Neuronal stem cell (in vitro differentiated cells): Measurements from ENCODE around the gene OSBPL10.

ENCODE experiments used
- DNase-seq: peaks from one replicate; pipeline ENCODE4 v3.0.0-alpha.2; 2013; ENCODE audit warnings: low spot score
- H2AFZ ChIP-seq: one replicate; pipeline ENCODE4 v1.6.1; 2013; ENCODE audit warnings: mild to moderate bottlenecking, low read length, inconsistent platforms
- H2AK5ac ChIP-seq: 2 replicates; pipeline ENCODE4 v1.6.1; 2013; ENCODE audit warnings: low read depth, mild to moderate bottlenecking, inconsistent platforms, low read length, moderate library complexity, mixed read lengths
- H2BK120ac ChIP-seq: 2 replicates; pipeline ENCODE4 v1.6.1; 2013; ENCODE audit warnings: low read depth, mild to moderate bottlenecking, inconsistent platforms, low read length, moderate library complexity, mixed read lengths
- H2BK12ac ChIP-seq: one replicate; pipeline ENCODE4 v1.6.1; 2013; ENCODE audit warnings: low read length, inconsistent platforms
- H2BK15ac ChIP-seq: 2 replicates; pipeline ENCODE4 v1.6.1; 2013; ENCODE audit warnings: mild to moderate bottlenecking, low read length, inconsistent platforms, mixed read lengths
- H2BK5ac ChIP-seq: one replicate; pipeline ENCODE4 v1.6.1; 2013; ENCODE audit warnings: inconsistent platforms, mild to moderate bottlenecking, low read length, moderate library complexity
- H3K14ac ChIP-seq: one replicate; pipeline ENCODE4 v1.6.1; 2013; ENCODE audit warnings: low read length, inconsistent platforms
- H3K18ac ChIP-seq: 2 replicates; pipeline ENCODE4 v1.6.1; 2013; ENCODE audit warnings: low read length, inconsistent platforms
- H3K23ac ChIP-seq: 2 replicates; pipeline ENCODE4 v1.6.1; 2013; ENCODE audit warnings: low read depth, mild to moderate bottlenecking, mixed read lengths, low read length, inconsistent platforms; ENCODE audit not compliant: poor library complexity
- H3K27ac ChIP-seq: replicated peaks from 3 replicates; pipeline ENCODE4 v1.5.1; 2013; ENCODE audit warnings: low read length, inconsistent platforms
- H3K27me3 ChIP-seq, 3 experiments: 2 replicates each; pipeline ENCODE4 v1.6.1; 2013; ENCODE audit warnings: low read length in 3 of 3, mild to moderate bottlenecking in 2 of 3, inconsistent platforms in 1 of 3, low read depth in 1 of 3, mixed read lengths in 1 of 3, moderate library complexity in 1 of 3; ENCODE audit not compliant: control insufficient read depth in 3 of 3, insufficient read depth in 3 of 3
- H3K36me3 ChIP-seq, 2 donors: replicated peaks in 1 of 2; 2 replicates each; pipeline ENCODE4 v1.6.1; 2013; ENCODE audit warnings: low read length in 2 of 2; ENCODE audit not compliant: control insufficient read depth in 2 of 2, insufficient read depth in 2 of 2
- H3K4ac ChIP-seq: 2 replicates; pipeline ENCODE4 v1.6.1; 2013; ENCODE audit warnings: inconsistent platforms, mild to moderate bottlenecking, low read length, moderate library complexity
- H3K4me1 ChIP-seq, 2 donors: 1 replicate in 1 of 2; 2 replicates in 1 of 2; pipeline ENCODE4 v1.6.1; 2013; ENCODE audit warnings: low read length in 2 of 2, low read depth in 1 of 2; ENCODE audit not compliant: control insufficient read depth in 2 of 2, insufficient read depth in 1 of 2
- H3K4me2 ChIP-seq: one replicate; pipeline ENCODE4 v1.6.1; 2013; ENCODE audit warnings: mild to moderate bottlenecking, low read length, inconsistent platforms; ENCODE audit not compliant: insufficient read depth, poor library complexity, severe bottlenecking
- H3K4me3 ChIP-seq, 2 donors: 2 replicates each; pipeline ENCODE4 v1.5.1; 2013; ENCODE audit warnings: low read length in 2 of 2, mild to moderate bottlenecking in 2 of 2, inconsistent platforms in 1 of 2, moderate library complexity in 1 of 2
- H3K79me1 ChIP-seq: one replicate; pipeline ENCODE4 v1.6.1; 2013; ENCODE audit warnings: low read depth, mild to moderate bottlenecking, inconsistent platforms, low read length, moderate library complexity
- H3K9ac ChIP-seq: one replicate; pipeline ENCODE4 v1.6.1; 2013; ENCODE audit warnings: mild to moderate bottlenecking, low read depth, low read length, inconsistent platforms; ENCODE audit not compliant: poor library complexity
- H3K9me3 ChIP-seq, 2 donors: replicated peaks in 1 of 2; 2 replicates each; pipeline versions ENCODE3 to v1.6.1; 2013; ENCODE audit warnings: low read length in 2 of 2, mild to moderate bottlenecking in 2 of 2, inconsistent platforms in 1 of 2, low read depth in 1 of 2, mixed read lengths in 1 of 2, moderate library complexity in 1 of 2; ENCODE audit not compliant: control insufficient read depth in 2 of 2, insufficient read depth in 1 of 2
- H4K8ac ChIP-seq: one replicate; pipeline ENCODE4 v1.6.1; 2013; ENCODE audit warnings: low read depth, mild to moderate bottlenecking, inconsistent platforms, low read length, moderate library complexity
- H4K91ac ChIP-seq: one replicate; pipeline ENCODE4 v1.6.1; 2013; ENCODE audit warnings: low read length, low read depth, mild to moderate bottlenecking, inconsistent platforms; ENCODE audit not compliant: poor library complexity
- WGBS, 2 donors: extraction: QIAGEN DNeasy Blood & Tissue Kit; methylation state at CpG; one replicate each; pipeline ENCODE4 v1.1.7; 2013; ENCODE audit warnings: missing lambda C conversion rate in 2 of 2, mixed read lengths in 1 of 2; ENCODE audit not compliant: insufficient read length in 2 of 2, insufficient replicate concordance in 1 of 2; ENCODE audit errors: extremely low coverage in 2 of 2; 5-methylcytosine and 5-hydroxymethylcytosine counted together

OSBPL10 gene

GRCh38 chr3:31704156-31704555 lies 276.9 kb downstream of the OSBPL10 start:
- no peak overlapping the region for H2BK12ac ChIP-seq
- H2BK5ac ChIP-seq: no peak overlapping the region
- H3K27ac ChIP-seq: no peak overlapping the region
- no peak overlapping the region for H4K8ac ChIP-seq
- DNase-seq: no peak
- no peak overlapping the region for H3K4me3 ChIP-seq
- H3K23ac ChIP-seq: peak overlapping the region; percentile 3
- H3K79me1 ChIP-seq: no peaks in the 10 kb centered on the region
- no peak overlapping the region for H3K18ac ChIP-seq
- H2BK120ac ChIP-seq: no peak overlapping the region
- no peak overlapping the region for H3K4ac ChIP-seq
- H2AFZ ChIP-seq: no peak overlapping the region
- no peak overlapping the region for H3K9ac ChIP-seq
- H3K4me1 ChIP-seq: no peaks in the 10 kb centered on the region
- H3K27me3 ChIP-seq: no peaks in the 10 kb centered on the region
- H3K36me3 ChIP-seq: no peaks in the 10 kb centered on the region
- H3K14ac ChIP-seq: no peak overlapping the region
- WGBS, 2 donors: no CpG with 5 or more reads among the region's 3 CpGs
- no peak overlapping the region for H2AK5ac ChIP-seq
- no peak overlapping the region for H2BK15ac ChIP-seq
- H4K91ac ChIP-seq: no peak overlapping the region
- no peaks in the 10 kb centered on the region for H3K9me3 ChIP-seq
- no peak overlapping the region for H3K4me2 ChIP-seq

- Histone ChIP-seq H3K4me2 (no peak overlapping the region), H2BK12ac (no peak overlapping the region), H3K36me3 (no peaks in the 10 kb centered on the region), H3K79me1 (no peaks in the 10 kb centered on the region), H2AFZ (no peak overlapping the region), H3K14ac (peak overlapping the region; percentile 14), H3K9ac (no peak overlapping the region), H2AK5ac (peak overlapping the region; percentile 15), H3K27ac (no peak overlapping the region), H3K9me3 (no peaks in the 10 kb centered on the region), H4K91ac (no peak overlapping the region), H3K4me3 (no peak overlapping the region), H2BK120ac (no peak overlapping the region), H4K8ac (no peak overlapping the region), H3K18ac (peak overlapping the region; percentile 29), H3K4ac (no peak overlapping the region), H3K4me1 (no peaks in the 10 kb centered on the region), H2BK15ac (no peak overlapping the region), H3K23ac (no peak overlapping the region), H2BK5ac (no peak overlapping the region), H3K27me3 (no peaks in the 10 kb centered on the region)
- WGBS, 2 donors: no CpG with 5 or more reads among the region's 9 CpGs
- DNase-seq: no peak
Observed at GRCh38 chr3:31701286-31701685, 279.8 kb downstream of the OSBPL10 start.

GRCh38 chr3:31699309-31699953 lies 281.6 kb downstream of the OSBPL10 start:
- WGBS, 2 donors: no CpG with 5 or more reads among the region's 6 CpGs
- H2BK12ac ChIP-seq: no peak overlapping the region
- H3K4ac ChIP-seq: no peak overlapping the region
- H3K23ac ChIP-seq: no peak overlapping the region
- no peak overlapping the region for H2BK120ac ChIP-seq
- no peak overlapping the region for H2BK5ac ChIP-seq
- no peak overlapping the region for H2AK5ac ChIP-seq
- no peak overlapping the region for H3K9ac ChIP-seq
- H2BK15ac ChIP-seq: no peak overlapping the region
- H4K91ac ChIP-seq: no peak overlapping the region
- no peaks in the 10 kb centered on the region for H3K9me3 ChIP-seq
- no peaks in the 10 kb centered on the region for H3K79me1 ChIP-seq
- H3K36me3 ChIP-seq: no peaks in the 10 kb centered on the region
- H3K27ac ChIP-seq: no peak overlapping the region
- H4K8ac ChIP-seq: no peak overlapping the region
- no peak overlapping the region for H3K14ac ChIP-seq
- DNase-seq: no peak
- H3K18ac ChIP-seq: no peak overlapping the region
- H3K4me3 ChIP-seq: no peak overlapping the region
- H3K27me3 ChIP-seq: no peaks in the 10 kb centered on the region
- peaks cover 0 to 4% of the 10 kb centered on the region in 2 donors for H3K4me1 ChIP-seq
- H2AFZ ChIP-seq: no peak overlapping the region
- no peak overlapping the region for H3K4me2 ChIP-seq

- Histone ChIP-seq H3K9me3 (no peaks in the 10 kb centered on the region), H2BK15ac (no peak overlapping the region), H3K23ac (no peak overlapping the region), H2BK120ac (no peak overlapping the region), H3K4me2 (no peak overlapping the region), H3K4me1 (peaks cover 0 to 4% of the 10 kb centered on the region in 2 donors), H2BK5ac (no peak overlapping the region), H2AK5ac (no peak overlapping the region), H3K4me3 (no peak overlapping the region), H3K14ac (no peak overlapping the region), H2AFZ (no peak overlapping the region), H4K91ac (no peak overlapping the region), H3K27me3 (no peaks in the 10 kb centered on the region), H3K36me3 (no peaks in the 10 kb centered on the region), H3K4ac (no peak overlapping the region), H3K79me1 (no peaks in the 10 kb centered on the region), H3K9ac (no peak overlapping the region), H4K8ac (no peak overlapping the region), H3K27ac (no peak overlapping the region), H3K18ac (no peak overlapping the region), H2BK12ac (no peak overlapping the region)
- DNase-seq: no peak
- whole genome bisulfite sequencing, 2 donors: no CpG with 5 or more reads among the region's 6 CpGs
Observed at GRCh38 chr3:31696815-31697548, 284.1 kb downstream of the OSBPL10 start.
